Activated CD4-positive, CD25-positive, alpha-beta regulatory T cell treated with anti-CD3 and anti-CD28 coated beads, Interleukin-2, amount 50 U/mL, for 24 hours (primary cell): ENCODE results near the gene SLC9B2.
"Not testable (repeated sequence)": the region's sequence is repeated elsewhere in the genome, so short reads cannot be mapped to it uniquely, and the experiment has no call there.

Experiments
- ATAC-seq, 2 donors: fragments of 150-1000 bp; cut with Tn5 transposase; one replicate each; pipeline ENCODE4 v1.10.0; 2021; ENCODE audit warnings: mild to moderate bottlenecking in 1 of 2, moderate library complexity in 1 of 2

Gene SLC9B2

DNA sequence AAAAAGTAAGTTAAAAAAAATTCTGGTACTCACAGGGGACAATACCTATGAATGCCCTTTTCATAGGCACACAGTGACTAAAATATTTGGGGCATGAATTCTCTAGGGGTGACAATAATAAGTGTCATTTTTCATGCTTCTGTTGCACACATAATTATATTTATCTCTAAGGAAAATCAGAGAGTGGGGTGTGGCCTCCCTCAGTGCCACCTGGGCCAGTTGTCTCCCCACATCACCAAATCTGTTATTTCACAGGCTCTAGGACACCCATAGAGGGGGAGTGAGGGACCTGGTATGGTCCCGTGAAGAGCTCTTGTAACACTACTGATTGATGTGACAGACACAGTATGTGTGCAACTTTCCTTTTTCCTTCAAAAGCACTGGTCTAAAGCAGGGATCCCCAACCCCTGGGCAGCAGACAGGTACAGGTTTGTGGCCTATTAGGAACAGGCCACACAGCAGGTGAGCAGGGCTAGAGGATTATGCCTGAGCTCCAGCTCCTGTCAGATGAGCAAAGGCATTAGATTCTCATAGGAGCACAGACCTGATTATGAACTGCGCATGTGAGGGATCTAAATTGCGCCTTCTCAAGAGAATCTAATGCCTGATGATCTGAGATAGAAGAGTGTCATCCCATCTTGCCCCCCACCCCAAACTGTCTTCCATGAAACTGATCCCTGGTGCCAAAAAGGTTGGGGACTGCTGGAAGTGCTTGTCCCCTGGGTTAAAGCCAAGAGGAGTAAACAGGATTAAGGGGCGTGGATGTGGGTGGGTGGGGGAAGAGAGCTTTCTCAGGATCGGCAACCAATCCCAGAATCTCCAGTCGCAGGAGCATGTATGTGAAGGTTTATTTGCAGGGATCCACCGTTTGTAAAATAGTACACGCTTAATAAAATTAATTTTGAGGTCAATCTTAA lies 57.9 kb downstream of the SLC9B2 start:
- no peak for ATAC-seq

DNA sequence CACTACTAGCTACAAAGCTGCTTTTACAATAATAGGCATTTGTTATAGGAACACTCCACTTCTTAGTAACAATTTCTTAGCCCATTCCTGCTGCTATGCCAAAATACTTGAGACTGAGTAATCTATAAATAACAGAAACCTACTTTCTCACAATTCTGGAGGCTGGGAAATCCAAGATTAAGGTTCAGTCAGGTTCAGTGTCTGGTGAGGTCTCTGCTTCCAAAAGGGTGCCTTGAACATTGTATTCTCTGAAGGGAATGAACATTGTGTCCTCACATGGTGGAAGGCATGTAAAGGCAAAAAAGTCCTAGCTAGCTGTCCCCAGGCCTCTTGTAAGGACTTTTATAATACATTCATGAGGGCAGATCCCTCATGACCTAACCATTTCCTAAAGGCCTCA lies 64.0 kb downstream of the SLC9B2 start:
- no peak for ATAC-seq

DNA sequence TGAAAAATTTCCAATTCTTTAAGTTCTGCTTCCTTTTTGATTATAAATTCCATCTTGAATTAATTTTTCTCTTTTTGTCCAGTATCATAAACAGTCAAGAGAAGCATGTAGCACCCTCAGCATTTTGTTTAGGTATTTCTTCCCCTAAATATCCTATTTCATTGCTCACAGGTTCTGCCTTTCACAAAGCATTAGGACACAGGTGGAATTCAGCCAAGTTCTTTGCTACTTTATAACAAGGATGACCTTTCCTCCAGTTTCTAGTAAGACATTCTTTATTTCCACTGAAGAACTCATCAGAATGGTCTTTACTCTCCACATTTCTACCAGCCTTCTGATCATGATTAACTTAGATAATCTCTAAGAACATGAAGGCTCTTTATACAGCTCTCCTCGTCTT lies 64.5 kb downstream of the SLC9B2 start:
- ATAC-seq = no peak

DNA sequence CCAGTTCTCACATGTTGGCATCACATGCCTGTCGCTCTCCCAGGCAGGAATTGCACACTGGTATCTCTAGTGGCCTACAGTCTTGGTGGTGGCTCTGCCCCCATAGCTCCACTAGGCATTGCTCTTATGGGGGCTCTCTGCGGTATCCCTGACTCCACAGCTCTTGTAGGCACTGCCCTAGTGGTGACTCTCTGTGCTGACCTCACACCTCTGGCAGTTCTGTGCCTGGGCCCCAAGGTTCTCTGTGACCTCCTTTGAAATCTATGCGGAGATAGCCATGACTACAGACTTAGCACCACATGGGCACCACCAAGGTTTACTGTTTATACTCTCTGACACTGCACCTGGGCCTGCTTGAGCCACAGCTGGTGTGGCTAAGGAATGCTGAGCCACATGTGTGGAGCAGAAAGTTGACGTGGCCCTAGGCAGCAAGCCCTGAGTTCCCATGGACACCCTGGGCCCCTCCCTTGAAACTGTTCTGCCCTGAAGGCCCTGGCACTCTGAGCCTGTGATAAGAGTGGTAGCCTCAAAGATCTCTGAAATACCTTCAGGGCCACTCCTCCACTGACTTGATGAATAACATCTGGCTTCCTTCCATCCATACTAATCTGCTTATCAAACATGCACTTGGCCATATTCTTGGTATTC lies 65.1 kb downstream of the SLC9B2 start:
- no peak for ATAC-seq

DNA sequence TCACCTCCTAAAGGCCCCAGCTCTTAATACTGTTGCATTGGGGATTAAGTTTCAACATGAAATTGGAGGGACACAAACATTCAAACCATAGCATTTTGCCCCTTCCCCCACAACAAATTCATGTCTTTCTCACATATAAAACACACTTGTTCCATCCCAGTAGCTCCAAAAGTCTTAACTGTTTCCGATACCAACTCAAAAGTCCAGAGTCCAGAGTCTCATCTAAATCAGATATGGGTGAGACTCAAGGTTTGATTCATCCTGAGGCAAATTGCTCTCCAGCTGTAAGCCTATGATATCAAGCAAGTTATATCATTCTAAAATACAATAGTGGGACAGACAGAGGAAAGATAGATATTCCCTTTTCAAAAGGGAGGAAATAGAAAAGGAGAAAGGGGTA lies 65.8 kb downstream of the SLC9B2 start:
- ATAC-seq = no peak

DNA sequence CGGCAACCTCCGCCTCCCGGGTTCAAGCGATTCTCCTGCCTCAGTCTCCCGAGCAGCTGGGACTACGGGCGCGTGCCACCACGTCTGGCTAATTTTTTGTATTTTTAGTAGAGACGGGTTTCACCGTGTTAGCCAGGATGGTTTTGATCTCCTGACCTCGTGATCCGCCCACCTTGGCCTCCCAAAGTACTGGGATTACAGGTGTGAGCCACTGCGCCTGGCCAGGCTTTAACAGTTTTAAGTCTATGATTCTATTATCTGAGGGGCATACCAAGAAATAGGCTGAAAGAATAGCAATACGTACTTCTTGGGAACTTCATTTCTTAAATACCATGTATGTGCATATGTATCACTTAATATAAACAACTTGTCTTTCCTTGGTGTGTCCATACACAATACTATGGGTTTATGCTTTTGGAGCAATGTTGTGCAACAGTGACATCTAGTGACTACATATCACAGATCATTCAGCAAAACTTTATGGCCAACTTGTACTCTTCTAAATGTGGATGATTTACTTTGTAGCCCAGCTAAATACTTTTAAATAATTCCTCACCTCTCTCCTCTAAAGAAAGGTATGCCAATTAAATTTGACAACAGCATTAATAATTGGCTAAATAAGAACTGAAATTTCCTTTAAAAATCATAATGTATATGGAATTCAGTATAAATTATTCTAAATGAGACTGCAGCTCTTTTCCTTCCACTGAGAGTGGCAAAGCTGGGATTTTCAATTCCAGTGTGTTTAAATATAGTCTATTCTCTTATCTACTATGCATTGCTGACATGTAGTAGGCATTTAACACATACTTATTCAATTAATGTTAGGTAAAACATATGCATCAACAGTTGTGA lies 67.5 kb downstream of the SLC9B2 start:
- ATAC-seq = peak; percentile 76 to 85

DNA sequence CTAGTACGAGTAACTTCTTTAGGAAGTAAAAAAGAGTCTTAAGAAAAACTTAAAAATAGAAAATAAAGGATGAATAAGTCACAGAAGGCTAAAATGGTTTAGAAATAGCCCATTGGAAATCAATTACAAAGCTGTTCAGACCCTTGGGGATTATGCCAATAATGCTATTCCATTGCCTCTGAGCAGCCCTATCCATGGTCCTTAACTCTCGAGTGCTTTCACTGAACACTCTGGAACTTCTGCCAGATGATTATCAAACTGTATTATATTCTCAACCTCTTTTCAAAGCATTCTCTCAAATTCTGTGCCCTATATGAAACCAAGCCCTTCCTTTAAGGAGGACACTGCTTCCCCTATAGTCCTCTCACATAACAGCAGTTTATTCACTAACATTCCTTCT lies 74.0 kb downstream of the SLC9B2 start:
- no peak for ATAC-seq

DNA sequence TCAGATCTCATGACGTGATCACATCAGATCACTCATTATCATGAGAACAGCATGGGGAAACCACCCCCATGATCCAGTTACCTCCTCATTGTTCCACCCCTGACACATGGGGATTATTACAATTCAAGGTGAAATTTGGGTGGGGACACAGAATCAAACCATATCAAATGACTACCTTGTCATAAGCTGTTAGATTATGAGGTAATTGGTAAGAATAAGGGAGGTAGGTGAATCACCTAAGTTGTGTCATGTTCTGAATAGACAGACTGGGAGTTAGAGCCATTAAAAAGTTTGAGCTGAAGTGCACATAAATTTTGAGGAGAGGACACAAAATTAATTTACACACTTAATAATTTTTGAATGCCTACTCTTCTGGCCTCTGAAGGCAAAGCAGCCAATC lies 81.8 kb downstream of the SLC9B2 start:
- peak in 1 of 2 donors; percentile 33 for ATAC-seq

DNA sequence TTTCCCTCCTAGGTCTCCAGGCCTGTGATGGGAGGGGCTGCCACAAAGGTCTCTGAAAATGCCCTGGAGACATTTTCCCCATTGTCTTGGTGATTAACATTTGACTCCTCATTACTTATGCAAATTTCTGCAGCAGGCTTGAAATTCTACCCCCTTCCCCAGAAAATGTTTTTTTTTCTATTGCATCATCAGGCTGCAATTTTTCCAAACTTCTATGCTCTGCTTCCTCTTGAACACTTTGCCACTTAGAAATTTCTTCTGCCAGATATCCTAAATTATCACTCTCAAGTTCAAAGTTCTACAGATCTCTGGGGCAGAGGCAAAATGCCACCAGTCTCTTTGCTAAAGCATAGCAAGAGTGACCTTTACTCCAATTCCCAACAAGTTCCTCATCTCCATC lies 82.6 kb downstream of the SLC9B2 start:
- not testable (repeated sequence) for ATAC-seq

DNA sequence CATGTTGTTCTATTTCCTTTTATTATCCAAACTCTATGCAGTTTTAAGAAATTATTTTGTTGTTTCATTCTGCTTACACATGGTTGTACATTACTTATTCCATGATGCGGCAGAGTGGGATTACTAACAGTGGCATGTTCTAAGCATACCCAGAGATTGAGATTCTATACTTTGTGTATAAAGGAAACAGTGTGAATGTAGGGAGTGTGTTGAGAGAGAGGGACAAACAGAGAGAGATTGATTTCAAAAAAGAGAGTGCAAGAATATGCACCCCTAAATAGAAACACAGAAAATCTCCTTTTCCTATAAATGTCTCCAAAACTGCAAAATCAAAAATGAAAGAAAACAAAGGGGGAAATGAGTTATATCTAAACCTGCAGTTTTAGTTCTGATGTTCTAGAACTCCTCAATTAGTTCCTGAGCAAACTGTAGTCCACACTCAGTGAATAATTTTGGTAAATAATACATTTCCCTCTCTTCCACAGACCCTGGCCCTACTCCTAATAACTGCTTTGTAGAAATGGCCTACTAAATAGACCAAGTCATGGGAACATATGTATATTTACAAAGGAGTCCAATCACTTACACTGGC lies 88.0 kb downstream of the SLC9B2 start:
- peak; percentile 25 to 53 for ATAC-seq

DNA sequence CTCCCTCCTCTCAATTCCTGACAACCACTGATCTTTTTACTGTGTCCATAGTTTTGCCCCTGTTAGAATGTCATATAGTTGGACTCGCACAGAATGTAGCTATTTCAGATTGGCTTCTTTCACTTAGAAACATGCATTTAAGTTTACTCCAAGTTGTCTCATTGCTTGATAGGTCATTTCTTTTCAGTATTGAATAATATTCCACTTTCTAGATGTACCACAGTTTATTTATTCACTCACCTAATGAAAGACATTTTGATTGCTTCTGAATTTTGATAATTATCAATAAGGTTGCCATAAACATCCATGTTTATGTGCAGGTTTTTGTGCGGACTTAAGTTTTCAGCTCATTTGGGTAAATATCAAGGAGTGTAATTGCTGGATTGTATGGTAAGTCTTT lies 95.6 kb downstream of the SLC9B2 start:
- no peak for ATAC-seq
